GM19395 (cell line): Measurements from ENCODE around the gene SERPINB7.
A peak's percentile ranks its signal among the peaks of the same experiment; 100 is the strongest.

Experiments
- ATAC-seq: cut with Tn5 transposase; IDR thresholded peaks from one replicate; pipeline ENCODE4 v1.9.1; 2021; ENCODE audit warnings: mild to moderate bottlenecking, moderate library complexity; ENCODE audit not compliant: unreplicated experiment

Gene SERPINB7

GRCh38 chr18:63784787-63785452, 9.7 kb downstream of the SERPINB7 start:
- no peak for ATAC-seq

GRCh38 chr18:63787673-63788072, 12.5 kb downstream of the SERPINB7 start:
- no peak for ATAC-seq

GRCh38 chr18:63788447-63789096, 13.4 kb downstream of the SERPINB7 start:
- ATAC-seq = peak; percentile 58

- no peak for ATAC-seq
Measured at GRCh38 chr18:63789327-63789726, 14.1 kb downstream of the SERPINB7 start.

- no peak for ATAC-seq
Measured at GRCh38 chr18:63795606-63796005, 20.4 kb downstream of the SERPINB7 start.

GRCh38 chr18:63799189-63799588, 24.0 kb downstream of the SERPINB7 start:
- ATAC-seq = no peak

GRCh38 chr18:63801343-63801742, 26.1 kb downstream of the SERPINB7 start:
- ATAC-seq = no peak

- ATAC-seq = no peak
Measured at GRCh38 chr18:63808125-63808524, 32.9 kb downstream of the SERPINB7 start.

- ATAC-seq = no peak
Measured at GRCh38 chr18:63817441-63818051, 42.3 kb downstream of the SERPINB7 start.

- ATAC-seq = no peak
Measured at GRCh38 chr18:63818212-63818611, 43.0 kb downstream of the SERPINB7 start.

- no peak for ATAC-seq
Measured at GRCh38 chr18:63819786-63820185, 44.6 kb downstream of the SERPINB7 start.

GRCh38 chr18:63820694-63821093, 45.5 kb downstream of the SERPINB7 start:
- no peak for ATAC-seq

GRCh38 chr18:63823516-63824219, 48.5 kb downstream of the SERPINB7 start:
- no peak for ATAC-seq

GRCh38 chr18:63824220-63824525, 49.0 kb downstream of the SERPINB7 start:
- ATAC-seq = no peak

GRCh38 chr18:63828120-63828519, 52.9 kb downstream of the SERPINB7 start:
- ATAC-seq = no peak

GRCh38 chr18:63828656-63829055, 53.4 kb downstream of the SERPINB7 start:
- no peak for ATAC-seq

- ATAC-seq = no peak
Measured at GRCh38 chr18:63829886-63830285, 54.7 kb downstream of the SERPINB7 start.

- peak; percentile 96 for ATAC-seq
Measured at GRCh38 chr18:63831080-63831788, 56.0 kb downstream of the SERPINB7 start.

GRCh38 chr18:63832470-63832869, 57.3 kb downstream of the SERPINB7 start:
- peak; percentile 58 for ATAC-seq

GRCh38 chr18:63834471-63835113, 59.4 kb downstream of the SERPINB7 start:
- ATAC-seq = no peak

- ATAC-seq = no peak
Measured at GRCh38 chr18:63836456-63836855, 61.2 kb downstream of the SERPINB7 start.
